ENCODE measurements around the gene NEK9. TPM values are rescaled to one million over a fixed set of nuclear protein-coding genes. Genes with fewer than 3 reads are reported as not detected.

NEK9 gene
- total RNA-seq, 2 donors from 2014 or later, result 45.7 to 49.2 TPM

DNA sequence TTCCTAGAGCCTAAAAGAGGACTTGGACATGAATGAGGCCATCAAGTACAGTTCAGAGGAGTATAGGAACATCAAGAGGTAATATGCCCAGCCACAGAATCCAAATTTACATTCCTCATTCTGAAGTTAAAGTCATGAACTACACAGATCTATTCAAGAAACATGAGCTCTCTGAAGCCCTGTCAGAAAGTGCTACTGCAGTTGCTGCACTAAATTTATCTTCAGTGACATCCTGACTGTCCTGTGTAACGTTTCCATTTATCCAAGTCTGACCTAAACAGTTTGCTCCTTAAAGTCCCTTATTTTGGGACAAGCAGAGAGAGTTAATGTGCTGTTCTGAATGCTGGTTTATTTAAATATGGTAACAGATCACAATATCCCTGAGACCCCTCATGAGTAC, 28.2 kb downstream of the NEK9 start:
- DNase-seq (ENCODE audit: low spot score), result no peak
- TF ChIP-seq, protein P1, sequence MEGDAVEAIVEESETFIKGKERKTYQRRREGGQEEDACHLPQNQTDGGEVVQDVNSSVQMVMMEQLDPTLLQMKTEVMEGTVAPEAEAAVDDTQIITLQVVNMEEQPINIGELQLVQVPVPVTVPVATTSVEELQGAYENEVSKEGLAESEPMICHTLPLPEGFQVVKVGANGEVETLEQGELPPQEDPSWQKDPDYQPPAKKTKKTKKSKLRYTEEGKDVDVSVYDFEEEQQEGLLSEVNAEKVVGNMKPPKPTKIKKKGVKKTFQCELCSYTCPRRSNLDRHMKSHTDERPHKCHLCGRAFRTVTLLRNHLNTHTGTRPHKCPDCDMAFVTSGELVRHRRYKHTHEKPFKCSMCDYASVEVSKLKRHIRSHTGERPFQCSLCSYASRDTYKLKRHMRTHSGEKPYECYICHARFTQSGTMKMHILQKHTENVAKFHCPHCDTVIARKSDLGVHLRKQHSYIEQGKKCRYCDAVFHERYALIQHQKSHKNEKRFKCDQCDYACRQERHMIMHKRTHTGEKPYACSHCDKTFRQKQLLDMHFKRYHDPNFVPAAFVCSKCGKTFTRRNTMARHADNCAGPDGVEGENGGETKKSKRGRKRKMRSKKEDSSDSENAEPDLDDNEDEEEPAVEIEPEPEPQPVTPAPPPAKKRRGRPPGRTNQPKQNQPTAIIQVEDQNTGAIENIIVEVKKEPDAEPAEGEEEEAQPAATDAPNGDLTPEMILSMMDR (IDR thresholded peaks at IDR 0.05), result no peak
- H3K4me1 ChIP-seq, result no peaks in the 10 kb centered on the region
- no peaks in the 10 kb centered on the region for H3K9me3 ChIP-seq
- H3K36me3 ChIP-seq, result peaks cover 88% of the 10 kb centered on the region
- H3K27me3 ChIP-seq, result no peaks in the 10 kb centered on the region
- no peak overlapping the region for H3K4me3 ChIP-seq
- H3K27ac ChIP-seq, result no peak overlapping the region

DNA sequence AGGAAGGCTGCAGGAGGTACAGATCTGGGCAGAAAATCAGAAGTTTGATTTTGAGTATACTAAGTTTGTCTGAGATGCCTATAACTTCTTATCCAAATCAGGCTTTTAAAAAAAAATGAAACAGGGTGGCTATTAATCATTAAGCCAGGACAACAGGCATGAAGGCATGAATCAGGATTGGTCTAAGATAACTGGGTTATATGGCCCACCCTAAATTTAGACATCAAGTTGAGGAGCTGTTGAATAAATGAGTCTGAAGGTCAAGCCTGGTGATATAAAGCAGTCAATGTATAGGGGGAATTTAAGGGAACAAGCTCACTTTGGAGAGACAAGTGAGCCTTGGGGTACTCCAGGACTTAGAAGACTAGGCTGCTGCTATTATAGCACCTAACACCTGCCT, 28.6 kb downstream of the NEK9 start:
- H3K4me1 ChIP-seq, result no peaks in the 10 kb centered on the region
- no peak for DNase-seq (ENCODE audit: low spot score)
- H3K27ac ChIP-seq, result no peak overlapping the region
- no peak overlapping the region for H3K4me3 ChIP-seq
- H3K27me3 ChIP-seq, result no peaks in the 10 kb centered on the region
- H3K36me3 ChIP-seq, result peaks cover 88% of the 10 kb centered on the region
- H3K9me3 ChIP-seq, result no peaks in the 10 kb centered on the region
- TF ChIP-seq, protein P1 (IDR thresholded peaks at IDR 0.05), result no peak

GRCh38 chr14:75096959-75097358, 29.9 kb downstream of the NEK9 start:
- no peak for DNase-seq (ENCODE audit: low spot score)
- Histone ChIP-seq H3K36me3 (peaks cover 89% of the 10 kb centered on the region), H3K9me3 (no peaks in the 10 kb centered on the region)

GRCh38 chr14:75095690-75096089, 31.2 kb downstream of the NEK9 start:
- Histone ChIP-seq H3K36me3 (peaks cover 89% of the 10 kb centered on the region), H3K4me1 (no peaks in the 10 kb centered on the region), H3K27me3 (no peaks in the 10 kb centered on the region), H3K4me3 (no peak overlapping the region), H3K9me3 (no peaks in the 10 kb centered on the region), H3K27ac (no peak overlapping the region)
- TF ChIP-seq, protein P1 (IDR thresholded peaks at IDR 0.05), result no peak
- no peak for DNase-seq (ENCODE audit: low spot score)

More at GRCh38 chr14:75096959-75097358, 29.9 kb downstream of the NEK9 start:
- TF ChIP-seq, protein P1 (IDR thresholded peaks at IDR 0.05), result no peak
- no peaks in the 10 kb centered on the region for H3K4me1 ChIP-seq
- no peak overlapping the region for H3K4me3 ChIP-seq
- no peak overlapping the region for H3K27ac ChIP-seq
- no peaks in the 10 kb centered on the region for H3K27me3 ChIP-seq

DNA sequence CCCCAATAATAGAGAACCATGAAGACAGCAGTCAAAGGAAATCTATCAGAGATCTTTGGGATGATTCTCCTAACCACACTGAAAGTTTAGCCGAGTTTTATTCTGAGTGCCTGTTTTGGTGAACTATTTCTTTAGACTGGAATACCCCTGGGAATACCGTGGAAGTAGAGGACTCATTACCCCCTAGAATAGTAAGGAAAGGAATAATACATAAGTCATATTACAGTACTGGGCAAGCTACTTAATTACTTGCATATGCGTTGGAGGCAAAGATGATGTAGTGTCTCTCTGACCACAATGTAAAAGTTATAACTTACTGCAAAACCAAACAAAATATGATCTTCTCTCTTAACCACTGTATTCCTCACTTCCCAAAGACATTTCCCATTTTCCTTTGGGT, 32.0 kb downstream of the NEK9 start:
- Histone ChIP-seq H3K9me3 (no peaks in the 10 kb centered on the region), H3K36me3 (peaks cover 93% of the 10 kb centered on the region), H3K4me1 (no peaks in the 10 kb centered on the region), H3K27ac (no peak overlapping the region), H3K4me3 (no peak overlapping the region), H3K27me3 (no peaks in the 10 kb centered on the region)
- no peak for DNase-seq (ENCODE audit: low spot score)
- TF ChIP-seq, protein P1 (IDR thresholded peaks at IDR 0.05), result no peak

- DNase-seq (ENCODE audit: low spot score), result no peak
- H3K4me1 ChIP-seq, result no peaks in the 10 kb centered on the region
- peaks cover 83% of the 10 kb centered on the region for H3K36me3 ChIP-seq
- H3K27me3 ChIP-seq, result no peaks in the 10 kb centered on the region
- H3K9me3 ChIP-seq, result no peaks in the 10 kb centered on the region
- no peak overlapping the region for H3K27ac ChIP-seq
- TF ChIP-seq, protein P1 (IDR thresholded peaks at IDR 0.05), result no peak
- no peak overlapping the region for H3K4me3 ChIP-seq
These were observed 34.1 kb downstream of the NEK9 start for GRCh38 chr14:75092698-75093097.

All from right atrium auricular region (tissue), 2 donors.